ENCODE data around the gene SOX1. TPM values are rescaled to one million over a fixed set of nuclear protein-coding genes. Genes with fewer than 3 reads are reported as not detected.

SOX1 gene
- total RNA-seq, 6 experiments from 2014 or later: not detected

GRCh38 chr13:112111239-112111857, 44.4 kb downstream of the SOX1 start:
- ATAC-seq (no peak), DNase-seq (no peak)
- no peak overlapping the region for H3K4me3 ChIP-seq
- H3K4me1 ChIP-seq: no peaks in the 10 kb centered on the region
- no peak overlapping the region for H3K27ac ChIP-seq
- peaks cover 0 to 6% of the 10 kb centered on the region in 2 donors for H3K27me3 ChIP-seq
- no peaks in the 10 kb centered on the region for H3K9me3 ChIP-seq
- no peak for TF ChIP-seq CTCF (IDR thresholded peaks at IDR 0.05)
- TF ChIP-seq POLR2A (IDR thresholded peaks at IDR 0.05): no peak
- intact Hi-C loops (cut with DNase I): no loop called here
- H3K36me3 ChIP-seq: no peaks in the 10 kb centered on the region
- 38% methylated on average over 10 of the region's 10 CpGs for WGBS (ENCODE audit: insufficient coverage, low coverage, low lambda C conversion rate, missing lambda C conversion rate)

- no peak overlapping the region for H3K4me3 ChIP-seq
Observed at GRCh38 chr13:112112534-112113276, 45.8 kb downstream of the SOX1 start.

GRCh38 chr13:112113348-112113747, 46.4 kb downstream of the SOX1 start:
- no peaks in the 10 kb centered on the region for H3K27me3 ChIP-seq
- no peak overlapping the region for H3K27ac ChIP-seq
- no peak overlapping the region for H3K4me3 ChIP-seq
- DNase-seq (no peak), ATAC-seq (no peak)
- TF ChIP-seq POLR2A (IDR thresholded peaks at IDR 0.05): no peak
- intact Hi-C loops (cut with DNase I): no loop called here
- H3K4me1 ChIP-seq: no peaks in the 10 kb centered on the region
- 58% methylated on average over 6 of the region's 7 CpGs for WGBS (ENCODE audit: insufficient coverage, low coverage, low lambda C conversion rate, missing lambda C conversion rate)
- no peaks in the 10 kb centered on the region for H3K36me3 ChIP-seq
- H3K9me3 ChIP-seq: no peaks in the 10 kb centered on the region

More at GRCh38 chr13:112112534-112113276, 45.8 kb downstream of the SOX1 start:
- H3K27me3 ChIP-seq: no peaks in the 10 kb centered on the region
- no peak for DNase-seq
- no peak overlapping the region for H3K27ac ChIP-seq
- TF ChIP-seq POLR2A (IDR thresholded peaks at IDR 0.05) (no peak), CTCF (IDR thresholded peaks at IDR 0.05) (no peak)
- H3K4me1 ChIP-seq: no peaks in the 10 kb centered on the region
- intact Hi-C loops (cut with DNase I): no loop called here
- H3K9me3 ChIP-seq: no peaks in the 10 kb centered on the region
- ATAC-seq: no peak
- 62% methylated on average over 8 of the region's 15 CpGs for WGBS (ENCODE audit: insufficient coverage, low coverage, low lambda C conversion rate, missing lambda C conversion rate)
- no peaks in the 10 kb centered on the region for H3K36me3 ChIP-seq

GRCh38 chr13:112113851-112114250, 46.9 kb downstream of the SOX1 start:
- H3K4me3 ChIP-seq: no peak overlapping the region
- DNase-seq (no peak), ATAC-seq (no peak)
- intact Hi-C loops (cut with DNase I): no loop called here
- H3K27ac ChIP-seq: no peak overlapping the region
- WGBS (ENCODE audit: insufficient coverage, low coverage, low lambda C conversion rate, missing lambda C conversion rate): 40% methylated on average over 1 of the region's 4 CpGs
- no peaks in the 10 kb centered on the region for H3K9me3 ChIP-seq
- H3K27me3 ChIP-seq: no peaks in the 10 kb centered on the region
- no peaks in the 10 kb centered on the region for H3K36me3 ChIP-seq
- TF ChIP-seq CTCF (IDR thresholded peaks at IDR 0.05) (no peak), POLR2A (IDR thresholded peaks at IDR 0.05) (no peak)
- H3K4me1 ChIP-seq: no peaks in the 10 kb centered on the region

- WGBS (ENCODE audit: insufficient coverage, low coverage, low lambda C conversion rate, missing lambda C conversion rate): 49% methylated on average over 10 of the region's 11 CpGs
- no peak for ATAC-seq
Observed at GRCh38 chr13:112114391-112114790, 47.4 kb downstream of the SOX1 start.

More at GRCh38 chr13:112114391-112114790, 47.4 kb downstream of the SOX1 start:
- H3K4me3 ChIP-seq: no peak overlapping the region
- H3K4me1 ChIP-seq: no peaks in the 10 kb centered on the region
- DNase-seq: no peak
- intact Hi-C loops (cut with DNase I): no loop called here
- H3K36me3 ChIP-seq: no peaks in the 10 kb centered on the region
- no peak overlapping the region for H3K27ac ChIP-seq
- TF ChIP-seq CTCF (IDR thresholded peaks at IDR 0.05): no peak
- TF ChIP-seq POLR2A (IDR thresholded peaks at IDR 0.05): no peak
- H3K9me3 ChIP-seq: no peaks in the 10 kb centered on the region
- H3K27me3 ChIP-seq: no peaks in the 10 kb centered on the region
